H9 (cell line): ENCODE results near the gene CALHM3. TPM values are rescaled to one million over a fixed set of nuclear protein-coding genes. Genes with fewer than 3 reads are reported as not detected.

Source experiments
- DNase-seq: peaks from one replicate; pipeline ENCODE4 v3.0.0-alpha.2; 2017
- H2AFZ ChIP-seq: one replicate; pipeline ENCODE4 v1.6.1; 2013; ENCODE audit warnings: mild to moderate bottlenecking, low read length, control low read depth, moderate library complexity
- H2AK5ac ChIP-seq: 2 replicates; pipeline ENCODE4 v1.6.1; 2013; ENCODE audit warnings: low read length, control low read depth, mixed read lengths; ENCODE audit not compliant: insufficient read length
- H2BK120ac ChIP-seq: one replicate; pipeline ENCODE4 v1.6.1; 2013; ENCODE audit warnings: low read depth, mild to moderate bottlenecking, low read length, control low read depth, inconsistent platforms; ENCODE audit not compliant: poor library complexity, severe bottlenecking
- H2BK12ac ChIP-seq: 2 replicates; pipeline ENCODE4 v1.6.1; 2013; ENCODE audit warnings: low read length, control low read depth, mixed read lengths, low read depth; ENCODE audit not compliant: insufficient read length
- H2BK15ac ChIP-seq: 2 replicates; pipeline ENCODE4 v1.6.1; 2013; ENCODE audit warnings: low read depth, low read length, control low read depth
- H2BK20ac ChIP-seq: one replicate; pipeline ENCODE4 v1.6.1; 2013; ENCODE audit warnings: low read depth, mild to moderate bottlenecking, low read length, control low read depth, inconsistent platforms; ENCODE audit not compliant: poor library complexity, severe bottlenecking
- H2BK5ac ChIP-seq: 2 replicates; pipeline ENCODE4 v1.6.1; 2013; ENCODE audit warnings: low read length, control low read depth, mixed read lengths; ENCODE audit not compliant: insufficient read length
- H3K14ac ChIP-seq: 2 replicates; pipeline ENCODE4 v1.6.1; 2013; ENCODE audit warnings: low read length, control low read depth; ENCODE audit not compliant: insufficient read depth
- H3K18ac ChIP-seq: 2 replicates; pipeline ENCODE4 v1.6.1; 2013; ENCODE audit warnings: low read depth, mild to moderate bottlenecking, mixed read lengths, low read length, control low read depth; ENCODE audit not compliant: insufficient read length
- H3K23ac ChIP-seq: 2 replicates; pipeline ENCODE4 v1.6.1; 2013; ENCODE audit warnings: low read length, control low read depth, mixed read lengths, low read depth; ENCODE audit not compliant: insufficient read length
- H3K23me2 ChIP-seq: 2 replicates; pipeline ENCODE4 v1.6.1; 2013; ENCODE audit warnings: low read depth, mild to moderate bottlenecking, mixed read lengths, low read length, control low read depth; ENCODE audit not compliant: insufficient read length, poor library complexity, severe bottlenecking
- H3K27ac ChIP-seq: 2 replicates; pipeline ENCODE4 v1.5.1; 2013; ENCODE audit warnings: low read length, control low read depth, mixed read lengths, low read depth; ENCODE audit not compliant: insufficient read length
- H3K27me3 ChIP-seq: 2 replicates; pipeline ENCODE4 v1.6.1; 2013; ENCODE audit warnings: low read length, control low read depth, inconsistent platforms; ENCODE audit not compliant: insufficient read depth
- H3K4ac ChIP-seq: 2 replicates; pipeline ENCODE4 v1.6.1; 2013; ENCODE audit warnings: low read depth, mild to moderate bottlenecking, control low read depth, inconsistent platforms, low read length, moderate library complexity
- H3K4me1 ChIP-seq: 2 replicates; pipeline ENCODE4 v1.6.1; 2013; ENCODE audit warnings: low read length, control low read depth, inconsistent platforms; ENCODE audit not compliant: insufficient read depth
- H3K4me2 ChIP-seq: 2 replicates; pipeline ENCODE4 v1.6.1; 2013; ENCODE audit warnings: low read length, control low read depth, mixed read lengths; ENCODE audit not compliant: insufficient read length, insufficient read depth
- H3K56ac ChIP-seq: 2 replicates; pipeline ENCODE4 v1.6.1; 2013; ENCODE audit warnings: low read depth, mild to moderate bottlenecking, mixed read lengths, low read length, control low read depth; ENCODE audit not compliant: insufficient read length
- H3K79me1 ChIP-seq: 2 replicates; pipeline ENCODE4 v1.6.1; 2013; ENCODE audit warnings: low read depth, mild to moderate bottlenecking, moderate library complexity, low read length, control low read depth, inconsistent platforms; ENCODE audit not compliant: insufficient read depth, poor library complexity, severe bottlenecking
- H3K79me2 ChIP-seq: 2 replicates; pipeline ENCODE4 v1.6.1; 2013; ENCODE audit warnings: low read length, control low read depth, inconsistent platforms; ENCODE audit not compliant: insufficient read depth
- H3K9ac ChIP-seq: 2 replicates; pipeline ENCODE4 v1.6.1; 2013; ENCODE audit warnings: low read length, control low read depth, mixed read lengths; ENCODE audit not compliant: insufficient read length; ENCODE audit errors: extremely low read depth
- H3K9me3 ChIP-seq: one replicate; pipeline ENCODE4 v1.6.1; 2013; ENCODE audit warnings: low read depth, low read length, inconsistent platforms; ENCODE audit not compliant: control insufficient read depth
- H3T11ph ChIP-seq: one replicate; pipeline ENCODE4 v1.6.1; 2013; ENCODE audit warnings: mild to moderate bottlenecking, low read length, control low read depth, inconsistent platforms
- H4K20me1 ChIP-seq: one replicate; pipeline ENCODE4 v1.6.1; 2013; ENCODE audit not compliant: control insufficient read depth, insufficient read length, insufficient read depth
- H4K5ac ChIP-seq: 2 replicates; pipeline ENCODE4 v1.6.1; 2013; ENCODE audit warnings: low read depth, mild to moderate bottlenecking, mixed read lengths, low read length, control low read depth; ENCODE audit not compliant: insufficient read length
- H4K8ac ChIP-seq: replicated peaks from 2 replicates; pipeline ENCODE4 v1.6.1; 2013; ENCODE audit warnings: low read length, control low read depth, mixed read lengths, low read depth; ENCODE audit not compliant: insufficient read length
- H4K91ac ChIP-seq: 2 replicates; pipeline ENCODE4 v1.6.1; 2013; ENCODE audit warnings: low read depth, mild to moderate bottlenecking, moderate library complexity, mixed read lengths, low read length, control low read depth; ENCODE audit not compliant: insufficient read length
- H3K27ac Mint-ChIP-seq, 3 experiments: 2 replicates in 2 of 3; 3 replicates in 1 of 3; pipeline ENCODE4 v1.8.0; 2020 to 2021; ENCODE audit warnings: mixed read lengths in 3 of 3, mild to moderate bottlenecking in 1 of 3, moderate library complexity in 1 of 3
- H3K27me3 Mint-ChIP-seq: 2 replicates; pipeline ENCODE4 v1.8.0; 2021; ENCODE audit warnings: low read depth, mild to moderate bottlenecking, moderate library complexity, mixed read lengths
- H3K36me3 Mint-ChIP-seq, 3 experiments: 2 replicates in 2 of 3; 3 replicates in 1 of 3; pipeline ENCODE4 v1.8.0; 2020 to 2021; ENCODE audit warnings: low read depth in 3 of 3, mixed read lengths in 3 of 3; ENCODE audit not compliant: insufficient read depth in 1 of 3
- H3K4me1 Mint-ChIP-seq, 2 experiments: 2 replicates each; pipeline ENCODE4 v1.8.0; 2020; ENCODE audit warnings: mixed read lengths in 2 of 2
- H3K4me3 Mint-ChIP-seq, 2 experiments: 2 replicates in 1 of 2; 3 replicates in 1 of 2; pipeline ENCODE4 v1.8.0; 2020 to 2021; ENCODE audit warnings: mild to moderate bottlenecking in 2 of 2, mixed read lengths in 2 of 2, moderate library complexity in 1 of 2
- H3K9me3 Mint-ChIP-seq, 2 experiments: 2 replicates in 1 of 2; 3 replicates in 1 of 2; pipeline ENCODE4 v1.8.0; 2020; ENCODE audit warnings: mild to moderate bottlenecking in 2 of 2, mixed read lengths in 2 of 2, moderate library complexity in 1 of 2
- WGBS: extraction: QIAGEN DNeasy Blood & Tissue Kit; methylation state at CpG from one replicate; pipeline ENCODE4 v1.1.7; 2013; ENCODE audit warnings: missing lambda C conversion rate, low lambda C conversion rate, mixed read lengths; ENCODE audit not compliant: insufficient read length; ENCODE audit errors: extremely low coverage; 5-methylcytosine and 5-hydroxymethylcytosine counted together
- total RNA-seq: library from RNA; stranded (reverse); gene quantifications from 2 replicates; pipeline ENCODE4 v1.2.1, GENCODE V29; 2021
- TF ChIP-seq, protein P1 (sequence below): fragments of 200-600 bp; sonication (generic); conservative IDR thresholded peaks from 3 replicates; pipeline ENCODE4 v1.8.0; 2021; ENCODE audit warnings: antibody characterized with exemption, mild to moderate bottlenecking

CALHM3 gene
- total RNA-seq, 1 experiment from 2014 or later, result not detected

DNA sequence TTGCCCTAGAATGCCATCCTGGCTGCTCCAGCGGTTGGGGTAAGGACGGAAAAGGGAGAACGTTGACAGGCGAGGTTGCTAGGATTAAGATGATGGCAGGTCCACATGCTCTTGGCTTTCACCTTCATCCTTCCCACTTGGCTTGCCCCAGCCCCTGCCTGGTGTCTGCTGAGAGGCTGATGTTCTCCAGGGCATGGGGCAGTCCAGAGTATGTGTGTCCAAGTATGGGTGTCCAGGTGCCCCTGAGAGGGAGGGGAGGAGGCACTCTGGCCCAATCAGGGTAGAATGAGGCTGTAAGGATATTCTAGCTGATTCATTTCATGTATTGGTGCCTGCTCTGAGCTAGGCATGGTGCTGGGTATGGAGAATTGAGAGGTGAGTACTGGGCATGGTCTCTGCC lies 27.0 kb upstream of the CALHM3 start:
- H3K79me1 ChIP-seq, result no peaks in the 10 kb centered on the region
- Mint-ChIP-seq H3K4me1 (peaks cover 9 to 17% of the 10 kb centered on the region in 2 experiments), H3K4me3 (no peak overlapping the region), H3K27ac (no peak overlapping the region), H3K36me3 (no peaks in the 10 kb centered on the region), H3K9me3 (no peaks in the 10 kb centered on the region), H3K27me3 (no peaks in the 10 kb centered on the region; the same call in none of the 2 replicates)
- H3T11ph ChIP-seq, result no peak overlapping the region
- H3K4me2 ChIP-seq, result no peak overlapping the region
- no peak overlapping the region for H2BK5ac ChIP-seq
- H4K5ac ChIP-seq, result no peak overlapping the region
- no peak overlapping the region for H4K91ac ChIP-seq
- no peak overlapping the region for H3K14ac ChIP-seq
- no peaks in the 10 kb centered on the region for H3K79me2 ChIP-seq
- H3K23ac ChIP-seq, result no peak overlapping the region
- H3K27ac ChIP-seq, result no peak overlapping the region
- no peaks in the 10 kb centered on the region for H3K27me3 ChIP-seq
- no peaks in the 10 kb centered on the region for H4K20me1 ChIP-seq
- no peak overlapping the region for H3K18ac ChIP-seq
- no peak overlapping the region for H2BK20ac ChIP-seq
- H3K4me1 ChIP-seq, result no peaks in the 10 kb centered on the region
- H3K23me2 ChIP-seq, result no peaks in the 10 kb centered on the region
- no peak overlapping the region for H2AK5ac ChIP-seq
- no peak overlapping the region for H2BK12ac ChIP-seq
- no peaks in the 10 kb centered on the region for H3K9me3 ChIP-seq
- no peak overlapping the region for H3K4ac ChIP-seq
- H4K8ac ChIP-seq, result no peak overlapping the region
- DNase-seq, result peak; percentile 11
- no peak overlapping the region for H2BK120ac ChIP-seq
- H3K56ac ChIP-seq, result no peak overlapping the region
- H3K9ac ChIP-seq, result no peak overlapping the region
- no peak overlapping the region for H2AFZ ChIP-seq
- no peak overlapping the region for H2BK15ac ChIP-seq
- WGBS, result no CpG with 5 or more reads among the region's 4 CpGs
- TF ChIP-seq, protein P1, sequence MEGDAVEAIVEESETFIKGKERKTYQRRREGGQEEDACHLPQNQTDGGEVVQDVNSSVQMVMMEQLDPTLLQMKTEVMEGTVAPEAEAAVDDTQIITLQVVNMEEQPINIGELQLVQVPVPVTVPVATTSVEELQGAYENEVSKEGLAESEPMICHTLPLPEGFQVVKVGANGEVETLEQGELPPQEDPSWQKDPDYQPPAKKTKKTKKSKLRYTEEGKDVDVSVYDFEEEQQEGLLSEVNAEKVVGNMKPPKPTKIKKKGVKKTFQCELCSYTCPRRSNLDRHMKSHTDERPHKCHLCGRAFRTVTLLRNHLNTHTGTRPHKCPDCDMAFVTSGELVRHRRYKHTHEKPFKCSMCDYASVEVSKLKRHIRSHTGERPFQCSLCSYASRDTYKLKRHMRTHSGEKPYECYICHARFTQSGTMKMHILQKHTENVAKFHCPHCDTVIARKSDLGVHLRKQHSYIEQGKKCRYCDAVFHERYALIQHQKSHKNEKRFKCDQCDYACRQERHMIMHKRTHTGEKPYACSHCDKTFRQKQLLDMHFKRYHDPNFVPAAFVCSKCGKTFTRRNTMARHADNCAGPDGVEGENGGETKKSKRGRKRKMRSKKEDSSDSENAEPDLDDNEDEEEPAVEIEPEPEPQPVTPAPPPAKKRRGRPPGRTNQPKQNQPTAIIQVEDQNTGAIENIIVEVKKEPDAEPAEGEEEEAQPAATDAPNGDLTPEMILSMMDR, result no peak
